Stomach (tissue), 9 donors: ENCODE data around the gene MLLT6. TPM values are rescaled to one million over a fixed set of nuclear protein-coding genes. Genes with fewer than 3 reads are reported as not detected.
A peak's percentile ranks its signal among the peaks of the same experiment; 100 is the strongest.

Source experiments
- DNase-seq, 2 donors: peaks; one replicate each; pipeline versions ENCODE4 v3.0.0 to v3.0.0-alpha.2; 2013 to 2019
- H3K27ac ChIP-seq, 5 donors: fragments of 200-600 bp in 4 of 5; sonication (generic) in 4 of 5; one replicate each; pipeline ENCODE4 v1.5.1; 2013 to 2019; ENCODE audit warnings: mild to moderate bottlenecking in 1 of 5, moderate library complexity in 1 of 5
- H3K27me3 ChIP-seq, 3 donors: fragments of 200-600 bp; sonication (generic); one replicate each; pipeline ENCODE4 v1.5.1; 2017 to 2019; ENCODE audit warnings: mixed run types in 1 of 3
- H3K36me3 ChIP-seq, 4 donors: fragments of 200-600 bp; sonication (generic); 1 replicate in 3 of 4; 2 replicates in 1 of 4; pipeline ENCODE4 v1.5.1; 2016 to 2019
- H3K4me1 ChIP-seq, 4 donors: fragments of 200-600 bp; sonication (generic); one replicate each; pipeline ENCODE4 v1.5.1; 2016 to 2019
- H3K4me3 ChIP-seq, 4 donors: fragments of 200-600 bp; sonication (generic) in 3 of 4; one replicate each; pipeline ENCODE4 v1.5.1; 2016 to 2019; ENCODE audit warnings: mild to moderate bottlenecking in 1 of 4
- H3K9me3 ChIP-seq, 4 donors: fragments of 200-600 bp; sonication (generic); one replicate each; pipeline ENCODE4 v1.5.1; 2016 to 2019
- EP300 ChIP-seq: sonication (generic); formaldehyde crosslinking; IDR thresholded peaks from one replicate; pipeline ENCODE4 v1.6.1; 2017; ENCODE audit warnings: antibody characterized with exemption
- POLR2A ChIP-seq, 4 donors: fragments of 450-650 bp; IDR thresholded peaks; one replicate each; pipeline ENCODE4 v1.6.1; 2016; ENCODE audit warnings: antibody characterized with exemption in 4 of 4, control low read depth in 2 of 4, mild to moderate bottlenecking in 1 of 4, moderate library complexity in 1 of 4
- POLR2AphosphoS5 ChIP-seq, 3 donors: sonication (generic); formaldehyde crosslinking; IDR thresholded peaks; one replicate each; pipeline ENCODE4 v1.6.1; 2016; ENCODE audit warnings: antibody characterized with exemption in 3 of 3
- WGBS, 5 donors: extraction: QIAGEN DNeasy Blood & Tissue Kit in 3 of 5; methylation state at CpG; one replicate each; pipeline versions ENCODE4 v1.1.5 to v1.1.7; 2013 to 2018; 5-methylcytosine and 5-hydroxymethylcytosine counted together
- intact Hi-C: fragments of 100-400 bp; cut with DNase I; formaldehyde crosslinking; loops from one replicate; pipeline ENCODE4 v1.15.1; 2023; ENCODE audit warnings: low total_unique reads
- polyA plus RNA-seq, 3 donors: library from polyadenylated mRNA; stranded (reverse); fragments of 200-250 nt; gene quantifications; one replicate each; pipeline ENCODE4 v1.2.3, GENCODE V29; 2013
- total RNA-seq, 5 donors: library from RNA; depleted of rRNA; stranded (reverse); fragments of >200 nt; gene quantifications; one replicate each; pipeline versions ENCODE4 v1.1.0 to v1.2.3, GENCODE V29; 2014 to 2016
- TF ChIP-seq, protein P1 (sequence below), 7 experiments: fragments of 450-650 bp in 4 of 7; fragments of 200-600 bp in 3 of 7; sonication (generic) in 3 of 7; IDR thresholded peaks; one replicate each; pipeline ENCODE4 v1.5.1; 2016 to 2019; ENCODE audit warnings: antibody characterized with exemption in 7 of 7, control low read depth in 2 of 7, mild to moderate bottlenecking in 1 of 7
- donor health status: healthy with polysubstance abuse.
- donor health status: Bipolar disorder and iron deficiency.
- donor health status: healthy.

Gene MLLT6
- total and polyA plus RNA-seq, 8 donors, result 26.0 to 312 (median 55.7) TPM

DNA sequence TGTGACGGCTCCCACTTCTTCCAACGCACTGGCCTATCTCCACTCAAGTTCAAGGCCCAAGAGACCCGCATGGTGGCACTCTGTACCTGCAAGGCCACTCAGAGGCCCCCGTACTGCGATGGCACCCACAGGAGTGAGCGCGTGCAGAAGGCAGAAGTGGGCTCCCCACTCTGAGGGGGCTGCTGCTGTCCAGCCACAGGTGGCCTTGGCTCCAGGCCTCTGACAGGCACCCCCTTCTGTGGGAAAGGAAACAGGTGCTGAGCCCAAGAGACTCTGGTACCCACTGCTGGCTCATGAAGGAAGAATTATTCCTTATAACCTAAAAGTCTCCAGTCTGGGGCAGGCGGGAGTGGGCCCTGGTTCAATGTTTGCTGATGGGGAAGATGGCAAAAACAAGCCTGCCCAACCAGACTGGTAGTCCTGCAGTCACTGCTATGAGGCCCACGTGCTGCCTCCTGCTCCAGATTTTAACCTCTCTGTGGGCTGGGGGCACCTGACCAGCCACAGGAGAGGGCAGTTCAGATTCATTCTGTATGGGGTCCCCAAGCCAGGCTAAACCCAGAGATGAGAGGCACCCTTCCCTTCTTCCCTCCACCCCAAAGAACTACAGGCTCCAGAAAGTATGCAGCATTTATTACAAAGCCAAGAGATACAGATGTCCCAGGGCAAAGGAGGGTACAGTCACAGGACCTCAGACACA lies 28.4 kb downstream of the MLLT6 start:
- no peaks in the 10 kb centered on the region for H3K27me3 ChIP-seq
- WGBS, 5 donors, result 42 to 61% (median 44%) methylated on average over 9 of the region's 9 CpGs
- H3K27ac ChIP-seq, result peak overlapping the region; percentile 90 to 97 (median 92)
- no peaks in the 10 kb centered on the region for H3K9me3 ChIP-seq
- intact Hi-C loops, result no loop called here
- TF ChIP-seq POLR2AphosphoS5 (IDR thresholded peaks at IDR 0.05) (no peak), EP300 (no peak), POLR2A (IDR thresholded peaks at IDR 0.05) (no peak)
- TF ChIP-seq, protein P1, sequence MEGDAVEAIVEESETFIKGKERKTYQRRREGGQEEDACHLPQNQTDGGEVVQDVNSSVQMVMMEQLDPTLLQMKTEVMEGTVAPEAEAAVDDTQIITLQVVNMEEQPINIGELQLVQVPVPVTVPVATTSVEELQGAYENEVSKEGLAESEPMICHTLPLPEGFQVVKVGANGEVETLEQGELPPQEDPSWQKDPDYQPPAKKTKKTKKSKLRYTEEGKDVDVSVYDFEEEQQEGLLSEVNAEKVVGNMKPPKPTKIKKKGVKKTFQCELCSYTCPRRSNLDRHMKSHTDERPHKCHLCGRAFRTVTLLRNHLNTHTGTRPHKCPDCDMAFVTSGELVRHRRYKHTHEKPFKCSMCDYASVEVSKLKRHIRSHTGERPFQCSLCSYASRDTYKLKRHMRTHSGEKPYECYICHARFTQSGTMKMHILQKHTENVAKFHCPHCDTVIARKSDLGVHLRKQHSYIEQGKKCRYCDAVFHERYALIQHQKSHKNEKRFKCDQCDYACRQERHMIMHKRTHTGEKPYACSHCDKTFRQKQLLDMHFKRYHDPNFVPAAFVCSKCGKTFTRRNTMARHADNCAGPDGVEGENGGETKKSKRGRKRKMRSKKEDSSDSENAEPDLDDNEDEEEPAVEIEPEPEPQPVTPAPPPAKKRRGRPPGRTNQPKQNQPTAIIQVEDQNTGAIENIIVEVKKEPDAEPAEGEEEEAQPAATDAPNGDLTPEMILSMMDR (IDR thresholded peaks at IDR 0.05), result no peak
- no peak for DNase-seq
- peaks cover 47 to 67% (median 63%) of the 10 kb centered on the region in 4 donors for H3K4me1 ChIP-seq
- peaks cover 6 to 50% (median 46%) of the 10 kb centered on the region in 4 donors for H3K36me3 ChIP-seq
- peak overlapping the region in 1 of 4 donors; percentile 21 for H3K4me3 ChIP-seq

DNA sequence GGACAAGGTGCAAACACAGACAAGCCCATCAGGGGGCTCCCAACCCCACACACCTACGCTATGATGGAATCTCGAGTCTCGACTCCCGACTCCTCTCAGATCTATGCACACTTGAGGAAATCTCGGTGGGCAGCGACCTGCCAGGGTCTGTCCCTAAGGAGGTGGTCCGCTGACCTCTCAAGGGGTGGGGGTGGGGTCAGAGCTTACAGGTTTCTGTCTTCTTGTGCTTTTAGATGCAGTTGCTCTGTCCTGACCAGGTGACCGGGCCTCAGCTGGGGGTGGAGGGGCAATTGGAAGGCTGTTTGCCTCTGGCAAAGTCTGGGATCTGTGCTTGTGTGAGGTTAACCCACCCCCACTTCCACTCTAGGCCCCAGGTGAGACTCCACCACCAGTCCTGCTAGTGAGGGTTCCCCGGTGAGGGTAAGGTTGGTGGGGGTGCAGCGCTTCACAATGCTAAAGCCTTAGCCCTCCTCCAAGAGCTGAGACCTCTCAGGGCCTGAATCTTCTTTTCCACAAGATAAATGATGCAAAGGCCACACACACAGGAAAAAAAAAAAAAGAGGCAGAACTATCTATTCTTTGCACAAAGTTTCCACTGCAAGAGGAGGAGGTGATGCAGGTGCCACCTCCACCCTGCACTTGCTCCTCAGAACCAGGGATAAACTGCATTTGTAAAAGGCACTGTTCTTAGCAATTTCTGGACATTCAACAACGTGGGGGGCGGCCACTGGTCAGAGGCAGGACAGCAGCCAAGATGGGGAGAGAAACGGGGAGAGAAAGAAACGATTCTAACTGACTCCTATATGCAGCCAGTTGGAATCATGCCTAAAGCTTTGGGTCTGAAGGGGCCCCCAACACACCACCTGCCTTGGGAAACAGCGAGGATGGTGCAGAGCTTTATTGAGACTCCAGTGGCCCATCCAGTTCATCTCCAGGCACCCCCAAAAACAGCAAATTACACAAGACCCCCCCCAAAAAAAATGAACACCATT lies 29.2 kb downstream of the MLLT6 start:
- intact Hi-C loops, result loop anchor here (2.0 kb wide), 1 partner anchor 57 kb away; no protein-coding TSS in a partner anchor

DNA sequence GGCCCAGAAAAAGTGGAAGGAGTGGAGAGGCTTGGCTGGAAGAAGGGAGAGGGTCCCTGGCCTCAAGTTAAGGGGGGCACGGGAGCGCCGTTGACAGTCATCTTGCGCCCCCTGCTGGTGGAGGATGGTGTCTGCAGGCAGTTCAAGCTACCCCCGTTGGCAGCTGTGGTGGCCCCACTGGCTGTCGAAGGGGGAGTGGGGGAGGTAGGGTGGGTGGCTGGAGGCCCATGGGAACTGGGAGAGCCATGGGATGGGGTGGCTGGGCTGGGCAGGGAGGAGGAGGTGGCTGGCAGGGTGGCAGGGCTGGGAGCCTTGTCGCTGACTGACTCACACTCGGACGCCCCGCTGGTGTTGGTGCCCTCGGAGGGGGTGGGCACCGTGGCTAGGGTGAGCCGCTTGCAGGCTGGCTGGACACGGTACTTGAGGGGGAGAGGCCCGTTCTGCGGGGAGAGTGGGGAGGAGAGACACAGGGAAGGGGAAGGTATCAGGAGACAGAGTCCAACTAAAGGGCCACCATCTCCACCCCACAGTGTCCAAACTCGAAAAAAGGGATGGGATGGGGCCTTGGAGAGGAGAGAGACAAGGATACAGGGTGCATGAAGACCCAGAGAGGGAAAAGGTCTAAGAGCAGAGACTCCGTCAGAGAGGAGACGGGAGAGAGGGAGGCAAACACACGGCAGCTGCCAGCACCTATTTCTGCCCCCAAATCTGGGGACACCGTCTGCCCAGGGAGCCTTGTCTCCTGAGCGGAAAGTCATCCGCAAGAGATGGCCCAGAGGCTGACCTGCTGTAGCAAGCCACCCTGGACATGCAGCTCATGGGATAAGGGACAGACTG lies 30.3 kb downstream of the MLLT6 start:
- Histone ChIP-seq H3K36me3 (peaks cover 6 to 69% (median 63%) of the 10 kb centered on the region in 4 donors), H3K27me3 (no peaks in the 10 kb centered on the region), H3K9me3 (no peaks in the 10 kb centered on the region), H3K27ac (peak overlapping the region in 2 of 5 donors; percentile 9 to 34), H3K4me3 (peak overlapping the region in 1 of 4 donors; percentile 16), H3K4me1 (peaks cover 33 to 57% (median 48%) of the 10 kb centered on the region in 4 donors)
- 37 to 50% (median 48%) methylated on average over 23 of the region's 23 CpGs for WGBS, 5 donors
- intact Hi-C loops, result loop anchor here (2.0 kb wide), 1 partner anchor 59 kb away; no protein-coding TSS in a partner anchor
- TF ChIP-seq, protein P1 (IDR thresholded peaks at IDR 0.05), result peak in 6 of 7 experiments; percentile 89 to 99 (median 94)
- TF ChIP-seq POLR2AphosphoS5 (IDR thresholded peaks at IDR 0.05), result peak in 1 of 3 donors; percentile 10
- TF ChIP-seq EP300, result no peak
- DNase-seq, result peak; percentile 60 to 82

More for the DNA sequence above, 29.2 kb downstream of the MLLT6 start:
- Histone ChIP-seq H3K4me1 (peaks cover 39 to 59% (median 55%) of the 10 kb centered on the region in 4 donors), H3K27me3 (no peaks in the 10 kb centered on the region), H3K36me3 (peaks cover 6 to 59% (median 54%) of the 10 kb centered on the region in 4 donors), H3K9me3 (no peaks in the 10 kb centered on the region), H3K4me3 (no peak overlapping the region), H3K27ac (peak overlapping the region; percentile 90 to 97 (median 92))
- DNase-seq, result no peak
- 59 to 65% (median 62%) methylated on average over 15 of the region's 15 CpGs for WGBS, 5 donors
- no peak for TF ChIP-seq POLR2AphosphoS5 (IDR thresholded peaks at IDR 0.05)
- TF ChIP-seq EP300, result no peak
- TF ChIP-seq POLR2A (IDR thresholded peaks at IDR 0.05), result no peak
- TF ChIP-seq, protein P1 (IDR thresholded peaks at IDR 0.05), result no peak
